OCI-LY1 (cell line): ENCODE results near the gene CDK2.
A peak's percentile ranks its signal among the peaks of the same experiment; 100 is the strongest.

Experiments
- H2AFZ ChIP-seq: fragments of 200-600 bp; sonication (generic), shearing (Covaris generic); 2 replicates; pipeline ENCODE4 v1.6.0; 2014; ENCODE audit warnings: antibody characterized with exemption, mild to moderate bottlenecking, low read length
- H3F3A ChIP-seq: fragments of 200-600 bp; sonication (generic), shearing (Covaris generic); 2 replicates; pipeline ENCODE4 v1.6.0; 2014; ENCODE audit warnings: mild to moderate bottlenecking, antibody characterized with exemption, low read length, moderate library complexity; ENCODE audit not compliant: insufficient read depth
- H3K27ac ChIP-seq: fragments of 200-600 bp; sonication (generic); 2 replicates; pipeline ENCODE4 v1.5.1; 2014; ENCODE audit warnings: low read length, mixed run types, mild to moderate bottlenecking, low read depth; ENCODE audit not compliant: poor library complexity, severe bottlenecking
- H3K27me3 ChIP-seq: fragments of 200-600 bp; sonication (generic); 2 replicates; pipeline ENCODE4 v1.6.0; 2014; ENCODE audit warnings: antibody characterized with exemption, mild to moderate bottlenecking, low read length, moderate library complexity; ENCODE audit not compliant: insufficient read depth
- H3K36me3 ChIP-seq: fragments of 200-600 bp; sonication (generic); 2 replicates; pipeline ENCODE4 v1.6.1; 2014; ENCODE audit warnings: mild to moderate bottlenecking, antibody characterized with exemption, low read length, moderate library complexity, mixed read lengths; ENCODE audit not compliant: insufficient read depth
- H3K4me1 ChIP-seq: fragments of 200-600 bp; sonication (generic); 2 replicates; pipeline ENCODE4 v1.5.1; 2014; ENCODE audit warnings: mild to moderate bottlenecking, low read length, moderate library complexity; ENCODE audit not compliant: insufficient read depth, severe bottlenecking
- H3K4me2 ChIP-seq: fragments of 200-600 bp; sonication (generic), shearing (Covaris generic); 2 replicates; pipeline ENCODE4 v1.6.1; 2014; ENCODE audit warnings: low read length
- H3K4me3 ChIP-seq: fragments of 200-600 bp; sonication (generic); 2 replicates; pipeline ENCODE4 v1.5.1; 2014; ENCODE audit warnings: low read length, low read depth, mild to moderate bottlenecking, mixed read lengths; ENCODE audit not compliant: poor library complexity, severe bottlenecking
- H3K79me2 ChIP-seq: fragments of 200-600 bp; shearing (Covaris generic); 2 replicates; pipeline ENCODE4 v1.6.1; 2016; ENCODE audit warnings: mixed run types, low read length, mixed read lengths; ENCODE audit not compliant: insufficient read depth
- H3K9ac ChIP-seq: fragments of 200-600 bp; sonication (generic), shearing (Covaris generic); 2 replicates; pipeline ENCODE4 v1.6.1; 2014; ENCODE audit warnings: mild to moderate bottlenecking, low read length, mixed read lengths
- H3K9me2 ChIP-seq: fragments of 200-600 bp; sonication (generic), shearing (Covaris generic); 2 replicates; pipeline ENCODE4 v1.6.1; 2014; ENCODE audit warnings: low read depth, mild to moderate bottlenecking, low read length, mixed read lengths
- H3K9me3 ChIP-seq: fragments of 200-600 bp; shearing (Covaris generic); 2 replicates; pipeline ENCODE4 v1.6.1; 2014; ENCODE audit warnings: low read length, mixed read lengths
- H4K20me1 ChIP-seq: fragments of 200-600 bp; sonication (generic), shearing (Covaris generic); 2 replicates; pipeline ENCODE4 v1.6.0; 2016; ENCODE audit warnings: mild to moderate bottlenecking, low read length; ENCODE audit not compliant: insufficient read depth
- CTCF ChIP-seq: fragments of 200-600 bp; sonication (generic), shearing (Covaris generic); IDR thresholded peaks from 2 replicates; pipeline ENCODE4 v1.5.1; 2017; ENCODE audit warnings: mild to moderate bottlenecking, antibody characterized with exemption, low read length, moderate library complexity, mixed read lengths
- EZH2 ChIP-seq: fragments of 200-600 bp; sonication (generic), shearing (Covaris generic); IDR thresholded peaks from 2 replicates; pipeline ENCODE4 v1.8.0; 2017; ENCODE audit warnings: borderline replicate concordance, mixed run types, mild to moderate bottlenecking, antibody characterized with exemption, low read length, moderate library complexity, mixed read lengths

Gene CDK2

GRCh38 chr12:55927588-55928502 is 38.8 kb upstream of the CDK2 start, which contains the start of gene PYM1:
PYM1 (minus strand) TSS chr12:55927894; CDS start chr12:55927761, 133 bp downstream.
- no peaks in the 10 kb centered on the region for H3K9me2 ChIP-seq
- H2AFZ ChIP-seq, result no peak within 1 kb of the TSS

GRCh38 chr12:55929306-55929791 is 37.3 kb upstream of the CDK2 start:
- Histone ChIP-seq H3K4me3 (peak overlapping the region; percentile 76), H3K27me3 (no peaks in the 10 kb centered on the region), H3K79me2 (peaks cover 47% of the 10 kb centered on the region), H3K27ac (peak overlapping the region; percentile 100), H3K9me2 (no peaks in the 10 kb centered on the region), H2AFZ (no peak overlapping the region), H3K36me3 (peaks cover 33% of the 10 kb centered on the region), H3F3A (peaks cover 6% of the 10 kb centered on the region), H3K9ac (peak overlapping the region; percentile 99), H3K4me1 (peaks cover 72% of the 10 kb centered on the region), H4K20me1 (no peaks in the 10 kb centered on the region), H3K9me3 (no peaks in the 10 kb centered on the region), H3K4me2 (peak overlapping the region; percentile 93)
- TF ChIP-seq CTCF (no peak), EZH2 (no peak)

More at GRCh38 chr12:55927588-55928502, 38.8 kb upstream of the CDK2 start, which contains the start of gene PYM1:
- Histone ChIP-seq H3K4me3 (peak within 1 kb of the TSS; percentile 76), H3K79me2 (peaks cover 55% of the 10 kb centered on the region), H3K36me3 (peaks cover 33% of the 10 kb centered on the region), H3K9me3 (no peaks in the 10 kb centered on the region), H3K27ac (peak within 1 kb of the TSS; percentile 100), H3K4me2 (peak within 1 kb of the TSS; percentile 87), H4K20me1 (no peaks in the 10 kb centered on the region), H3K27me3 (no peaks in the 10 kb centered on the region), H3F3A (peaks cover 6% of the 10 kb centered on the region), H3K4me1 (peaks cover 62% of the 10 kb centered on the region), H3K9ac (peak within 1 kb of the TSS; percentile 91)
- TF ChIP-seq CTCF (no peak), EZH2 (no peak)

- Histone ChIP-seq H4K20me1 (no peaks in the 10 kb centered on the region), H3K27me3 (no peaks in the 10 kb centered on the region), H3K4me1 (peaks cover 59% of the 10 kb centered on the region), H3K4me2 (peak within 1 kb of the TSS; percentile 93), H3K27ac (peak within 1 kb of the TSS; percentile 100), H2AFZ (no peak within 1 kb of the TSS), H3K9ac (peak within 1 kb of the TSS; percentile 99), H3K9me3 (no peaks in the 10 kb centered on the region), H3K36me3 (peaks cover 36% of the 10 kb centered on the region; the same call in 1 of the 2 replicates), H3K4me3 (peak within 1 kb of the TSS; percentile 95), H3K79me2 (peaks cover 32% of the 10 kb centered on the region), H3K9me2 (no peaks in the 10 kb centered on the region), H3F3A (peaks cover 6% of the 10 kb centered on the region)
- peak; percentile 80 for TF ChIP-seq CTCF
- TF ChIP-seq EZH2, result no peak
Measured at GRCh38 chr12:55930771-55931316, 35.8 kb upstream of the CDK2 start, which contains the start of gene DGKA. DGKA (plus strand) TSS chr12:55931162; CDS start chr12:55936504, 5,342 bp downstream.
